ENCODE data around the gene ASXL3.
A peak's percentile ranks its signal among the peaks of the same experiment; 100 is the strongest.

The ASXL3 gene

DNA sequence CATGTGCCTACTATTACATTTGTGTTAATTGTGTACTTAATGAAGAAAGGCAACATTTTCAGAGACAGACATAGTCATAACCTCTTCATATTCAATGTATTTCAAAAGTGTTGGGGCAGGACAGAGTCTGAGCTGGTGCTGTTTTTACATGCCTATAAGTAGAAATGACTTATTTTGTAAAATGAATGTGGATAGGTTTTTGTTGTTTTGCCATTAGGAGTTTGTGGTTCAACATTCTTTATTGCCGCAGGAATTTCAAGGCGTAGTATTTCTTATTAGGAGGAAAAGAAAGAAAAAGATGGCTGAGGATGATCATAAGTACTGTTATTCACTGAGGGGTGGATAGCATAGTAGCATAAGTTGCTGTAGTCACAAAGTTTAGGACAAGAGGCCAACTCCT, 21.2 kb upstream of the ASXL3 start:
- no peak for DNase-seq
- Histone ChIP-seq H3K9ac (ENCODE audit: low read length) (no peak overlapping the region), H3K9me2 (replicated peaks; ENCODE audit: insufficient read depth, low read length) (no peaks in the 10 kb centered on the region), H3K79me2 (ENCODE audit: low read length) (no peaks in the 10 kb centered on the region), H3K4me3 (ENCODE audit: low read length) (no peak overlapping the region), H3K27me3 (replicated peaks; ENCODE audit: insufficient read depth, low read length) (no peaks in the 10 kb centered on the region), H3K9me3 (replicated peaks; ENCODE audit: insufficient read depth, low read length) (no peaks in the 10 kb centered on the region), H3K36me3 (replicated peaks; ENCODE audit: insufficient read depth, low read length) (no peaks in the 10 kb centered on the region), H2AFZ (ENCODE audit: low read length) (no peak overlapping the region), H3K27ac (ENCODE audit: low read length) (no peak overlapping the region), H3K4me2 (ENCODE audit: low read depth, low read length) (no peak overlapping the region), H3F3A (ENCODE audit: insufficient read depth, low read length) (no peaks in the 10 kb centered on the region), H3K4me1 (ENCODE audit: low read length) (no peaks in the 10 kb centered on the region), H4K20me1 (ENCODE audit: insufficient read depth, low read length) (no peaks in the 10 kb centered on the region)
- TF ChIP-seq EZH2phosphoT487 (IDR thresholded peaks at IDR 0.05; ENCODE audit: low read length), result no peak

DNA sequence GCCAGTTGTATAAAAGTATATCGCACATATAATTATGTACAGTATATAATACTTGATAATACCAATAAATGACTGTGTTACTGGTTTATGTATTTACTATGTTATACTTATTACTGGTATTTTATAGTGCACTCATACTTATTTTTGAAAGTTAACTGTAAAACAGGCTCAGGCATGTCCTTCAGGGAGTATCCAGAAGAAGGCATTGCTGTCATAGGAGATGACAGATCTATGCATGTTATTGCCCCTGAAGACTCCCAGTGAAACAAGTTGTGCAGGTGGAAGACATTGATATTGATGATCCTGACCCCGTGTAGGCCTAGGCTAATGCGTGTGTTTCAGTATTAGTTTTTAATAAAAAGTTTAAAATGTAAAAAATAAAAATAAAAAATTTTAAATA, 20.3 kb upstream of the ASXL3 start:
- TF ChIP-seq, protein P1, sequence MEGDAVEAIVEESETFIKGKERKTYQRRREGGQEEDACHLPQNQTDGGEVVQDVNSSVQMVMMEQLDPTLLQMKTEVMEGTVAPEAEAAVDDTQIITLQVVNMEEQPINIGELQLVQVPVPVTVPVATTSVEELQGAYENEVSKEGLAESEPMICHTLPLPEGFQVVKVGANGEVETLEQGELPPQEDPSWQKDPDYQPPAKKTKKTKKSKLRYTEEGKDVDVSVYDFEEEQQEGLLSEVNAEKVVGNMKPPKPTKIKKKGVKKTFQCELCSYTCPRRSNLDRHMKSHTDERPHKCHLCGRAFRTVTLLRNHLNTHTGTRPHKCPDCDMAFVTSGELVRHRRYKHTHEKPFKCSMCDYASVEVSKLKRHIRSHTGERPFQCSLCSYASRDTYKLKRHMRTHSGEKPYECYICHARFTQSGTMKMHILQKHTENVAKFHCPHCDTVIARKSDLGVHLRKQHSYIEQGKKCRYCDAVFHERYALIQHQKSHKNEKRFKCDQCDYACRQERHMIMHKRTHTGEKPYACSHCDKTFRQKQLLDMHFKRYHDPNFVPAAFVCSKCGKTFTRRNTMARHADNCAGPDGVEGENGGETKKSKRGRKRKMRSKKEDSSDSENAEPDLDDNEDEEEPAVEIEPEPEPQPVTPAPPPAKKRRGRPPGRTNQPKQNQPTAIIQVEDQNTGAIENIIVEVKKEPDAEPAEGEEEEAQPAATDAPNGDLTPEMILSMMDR (IDR thresholded peaks at IDR 0.05; ENCODE audit: low read length), result no peak
- no peak for TF ChIP-seq EZH2 (optimal IDR thresholded peaks at IDR 0.05; ENCODE audit: low read depth, low read length)
- no peak for TF ChIP-seq EZH2phosphoT487 (IDR thresholded peaks at IDR 0.05; ENCODE audit: low read length)
- Histone ChIP-seq H3K9ac (ENCODE audit: low read length) (no peak overlapping the region), H3F3A (ENCODE audit: insufficient read depth, low read length) (no peaks in the 10 kb centered on the region), H3K36me3 (replicated peaks; ENCODE audit: insufficient read depth, low read length) (no peaks in the 10 kb centered on the region), H3K27ac (ENCODE audit: low read length) (no peak overlapping the region), H3K79me2 (ENCODE audit: low read length) (no peaks in the 10 kb centered on the region), H3K4me2 (ENCODE audit: low read depth, low read length) (no peak overlapping the region), H3K4me1 (ENCODE audit: low read length) (no peaks in the 10 kb centered on the region), H3K9me2 (replicated peaks; ENCODE audit: insufficient read depth, low read length) (no peaks in the 10 kb centered on the region), H2AFZ (ENCODE audit: low read length) (no peak overlapping the region), H4K20me1 (ENCODE audit: insufficient read depth, low read length) (no peaks in the 10 kb centered on the region), H3K27me3 (replicated peaks; ENCODE audit: insufficient read depth, low read length) (no peaks in the 10 kb centered on the region), H3K9me3 (replicated peaks; ENCODE audit: insufficient read depth, low read length) (no peaks in the 10 kb centered on the region), H3K4me3 (ENCODE audit: low read length) (no peak overlapping the region)
- DNase-seq, result no peak

DNA sequence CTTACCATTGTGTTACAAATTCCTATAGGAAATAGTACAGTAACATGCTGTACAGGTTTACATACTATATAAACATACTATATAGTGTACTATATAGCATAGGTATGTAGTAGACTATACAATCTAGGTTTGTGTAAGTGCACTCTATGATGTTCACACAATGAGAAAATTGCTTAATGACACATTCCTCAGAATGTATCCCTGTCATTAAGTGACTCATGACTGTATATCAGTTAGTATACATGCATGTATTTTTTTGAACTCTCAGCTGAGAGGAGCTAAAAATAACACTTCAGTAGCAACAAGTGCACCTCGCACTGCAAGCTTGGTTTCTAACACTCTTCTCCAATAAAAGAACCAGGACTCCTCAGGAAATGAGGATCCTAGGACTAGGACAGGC, 19.5 kb upstream of the ASXL3 start:
- Histone ChIP-seq H3K27ac (ENCODE audit: low read length) (no peak overlapping the region), H3K36me3 (replicated peaks; ENCODE audit: insufficient read depth, low read length) (no peaks in the 10 kb centered on the region), H3K4me1 (ENCODE audit: low read length) (no peaks in the 10 kb centered on the region), H3F3A (ENCODE audit: insufficient read depth, low read length) (no peaks in the 10 kb centered on the region), H2AFZ (ENCODE audit: low read length) (no peak overlapping the region), H3K79me2 (ENCODE audit: low read length) (no peaks in the 10 kb centered on the region), H3K4me2 (ENCODE audit: low read depth, low read length) (no peak overlapping the region), H4K20me1 (ENCODE audit: insufficient read depth, low read length) (no peaks in the 10 kb centered on the region), H3K9me3 (replicated peaks; ENCODE audit: insufficient read depth, low read length) (no peaks in the 10 kb centered on the region), H3K4me3 (ENCODE audit: low read length) (no peak overlapping the region), H3K27me3 (replicated peaks; ENCODE audit: insufficient read depth, low read length) (no peaks in the 10 kb centered on the region), H3K9ac (ENCODE audit: low read length) (no peak overlapping the region), H3K9me2 (replicated peaks; ENCODE audit: insufficient read depth, low read length) (no peaks in the 10 kb centered on the region)
- TF ChIP-seq EZH2 (optimal IDR thresholded peaks at IDR 0.05; ENCODE audit: low read depth, low read length) (no peak), EZH2phosphoT487 (IDR thresholded peaks at IDR 0.05; ENCODE audit: low read length) (no peak)
- TF ChIP-seq, protein P1 (IDR thresholded peaks at IDR 0.05; ENCODE audit: low read length), result no peak
- no peak for DNase-seq

DNA sequence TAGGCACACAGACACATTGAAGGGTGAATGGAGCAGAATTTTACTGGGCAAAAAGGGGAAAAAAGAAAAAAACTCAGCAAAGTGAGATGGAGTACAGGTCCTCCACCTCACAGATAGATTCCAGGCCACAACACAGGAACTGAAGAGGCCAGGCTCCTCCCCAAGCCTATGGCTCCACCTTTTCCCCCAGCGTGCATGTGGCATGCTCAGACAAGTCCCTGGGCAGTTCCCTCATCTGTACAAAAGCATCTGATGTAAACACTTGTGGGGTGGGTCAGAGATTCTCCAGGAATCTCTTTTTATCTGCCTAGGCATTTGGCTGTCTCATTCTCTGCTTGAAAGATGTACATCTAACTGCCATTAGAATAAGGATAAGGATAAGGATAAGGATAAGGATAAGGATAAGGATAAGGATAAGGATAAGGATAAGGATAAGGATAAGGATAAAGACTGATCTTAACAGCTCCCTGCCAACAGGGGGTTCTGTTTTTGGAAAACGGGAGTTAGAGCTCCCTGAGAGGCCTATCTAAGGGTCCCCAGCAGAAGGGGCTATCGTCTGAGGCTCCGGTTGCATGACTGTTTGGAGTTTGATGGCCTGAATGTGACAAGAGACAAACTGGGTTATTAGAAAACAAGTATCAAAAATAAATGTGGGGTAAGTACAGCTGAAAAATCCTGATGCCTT, 17.2 kb upstream of the ASXL3 start:
- H3K9me3 ChIP-seq (replicated peaks; ENCODE audit: insufficient read depth, low read length), result no peaks in the 10 kb centered on the region
- H3K4me1 ChIP-seq (ENCODE audit: low read length), result no peaks in the 10 kb centered on the region
- H3K4me3 ChIP-seq (ENCODE audit: low read length), result no peak overlapping the region
- no peaks in the 10 kb centered on the region for H3K79me2 ChIP-seq (ENCODE audit: low read length)
- H3K27ac ChIP-seq (ENCODE audit: low read length), result no peak overlapping the region
- DNase-seq, result peak; percentile 55
- no peaks in the 10 kb centered on the region for H4K20me1 ChIP-seq (ENCODE audit: insufficient read depth, low read length)
- H3K36me3 ChIP-seq (replicated peaks; ENCODE audit: insufficient read depth, low read length), result no peaks in the 10 kb centered on the region
- H3K9ac ChIP-seq (ENCODE audit: low read length), result no peak overlapping the region
- no peaks in the 10 kb centered on the region for H3F3A ChIP-seq (ENCODE audit: insufficient read depth, low read length)
- TF ChIP-seq EZH2 (optimal IDR thresholded peaks at IDR 0.05; ENCODE audit: low read depth, low read length) (no peak), EZH2phosphoT487 (IDR thresholded peaks at IDR 0.05; ENCODE audit: low read length) (no peak)
- TF ChIP-seq, protein P1 (IDR thresholded peaks at IDR 0.05; ENCODE audit: low read length), result no peak
- H2AFZ ChIP-seq (ENCODE audit: low read length), result 0 out of 2 replicates have a peak overlapping the region, but pooled peaks have one; percentile 26
- no peaks in the 10 kb centered on the region for H3K27me3 ChIP-seq (replicated peaks; ENCODE audit: insufficient read depth, low read length)
- no peak overlapping the region for H3K4me2 ChIP-seq (ENCODE audit: low read depth, low read length)
- no peaks in the 10 kb centered on the region for H3K9me2 ChIP-seq (replicated peaks; ENCODE audit: insufficient read depth, low read length)

Data from MM.1S (cell line).